B cell (primary cell): ENCODE data around the gene GFPT1. TPM values are rescaled to one million over a fixed set of nuclear protein-coding genes. Genes with fewer than 3 reads are reported as not detected.

ENCODE experiments used
- ATAC-seq: fragments of 200-7000 bp; cut with Tn5 transposase; one replicate; pipeline ENCODE4 v1.10.0; 2021; ENCODE audit warnings: low read depth, mild to moderate bottlenecking, moderate number of reproducible peaks, moderate library complexity
- CTCF ChIA-PET: fragments of 350-600 bp; sonication (Branson Sonifier 250); formaldehyde crosslinking; loops from one replicate; lab custom pipeline; 2021; ENCODE audit warnings: antibody characterized with exemption, inconsistent platforms; lab: Charles Lee
- POLR2A ChIA-PET: fragments of 350-600 bp; sonication (Branson Sonifier 250); formaldehyde crosslinking; loops from one replicate; lab custom pipeline; 2021; ENCODE audit warnings: antibody characterized with exemption; lab: Charles Lee
- DNase-seq: peaks from one replicate; pipeline ENCODE4 v3.0.0; 2013
- H2AFZ ChIP-seq: 2 replicates; pipeline ENCODE4 v1.6.1; 2012; ENCODE audit warnings: mild to moderate bottlenecking, low read depth, low read length; ENCODE audit not compliant: insufficient read depth, poor library complexity, severe bottlenecking
- H3K27ac ChIP-seq, 2 donors: 1 replicate in 1 of 2; 2 replicates in 1 of 2; pipeline ENCODE4 v1.5.1; 2012 to 2013; ENCODE audit warnings: low read length in 2 of 2, mild to moderate bottlenecking in 2 of 2, moderate library complexity in 1 of 2
- H3K27me3 ChIP-seq, 4 experiments: fragments of 200-600 bp in 1 of 4; sonication (generic) in 1 of 4; replicated peaks in 1 of 4; 1 replicate in 2 of 4; 2 replicates in 2 of 4; pipeline versions ENCODE4 v1.6.1 to v1.7.0; 2013 to 2016; ENCODE audit warnings: low read length in 3 of 4, mild to moderate bottlenecking in 2 of 4, mixed read lengths in 1 of 4, moderate library complexity in 1 of 4; ENCODE audit not compliant: insufficient read depth in 4 of 4, control insufficient read depth in 3 of 4; ENCODE audit errors: control extremely low read depth in 1 of 4
- H3K36me3 ChIP-seq, 2 experiments: replicated peaks in 1 of 2; 1 replicate in 1 of 2; 2 replicates in 1 of 2; pipeline versions ENCODE4 v1.6.1 to v1.7.1; 2013; ENCODE audit warnings: low read length in 1 of 2; ENCODE audit not compliant: insufficient read depth in 2 of 2, control insufficient read depth in 1 of 2; ENCODE audit errors: control extremely low read depth in 1 of 2, extremely low read depth in 1 of 2
- H3K4me1 ChIP-seq, 2 donors: fragments of 200-600 bp in 1 of 2; sonication (generic) in 1 of 2; 1 replicate in 1 of 2; 2 replicates in 1 of 2; pipeline versions ENCODE4 v1.5.1 to v1.6.1; 2013 to 2017; ENCODE audit warnings: low read length in 2 of 2; ENCODE audit not compliant: control insufficient read depth in 2 of 2, insufficient read depth in 2 of 2
- H3K4me2 ChIP-seq: replicated peaks from 2 replicates; pipeline ENCODE3; 2012; ENCODE audit warnings: mild to moderate bottlenecking, low read depth, low read length; ENCODE audit not compliant: poor library complexity, severe bottlenecking
- H3K4me3 ChIP-seq, 5 experiments: fragments of 200-600 bp in 1 of 5; sonication (generic) in 1 of 5; 1 replicate in 3 of 5; 2 replicates in 2 of 5; pipeline versions ENCODE4 v1.5.1 to v1.7.0; 2011 to 2016; ENCODE audit warnings: low read length in 4 of 5, mild to moderate bottlenecking in 4 of 5, low read depth in 2 of 5, control low read depth in 1 of 5, moderate library complexity in 1 of 5; ENCODE audit not compliant: insufficient read depth in 1 of 5; ENCODE audit errors: control extremely low read depth in 1 of 5, extremely low read depth in 1 of 5
- H3K79me2 ChIP-seq: fragments of 200-600 bp; sonication (generic); one replicate; pipeline ENCODE4 v1.6.0; 2016; ENCODE audit warnings: low read length; ENCODE audit not compliant: control insufficient read depth, insufficient read depth
- H3K9ac ChIP-seq: fragments of 200-600 bp; sonication (generic); 2 replicates; pipeline ENCODE4 v1.6.1; 2017; ENCODE audit warnings: mild to moderate bottlenecking, low read length, moderate library complexity
- H3K9me3 ChIP-seq, 3 donors: one replicate each; pipeline versions ENCODE4 v1.6.1 to v1.7.1; 2013; ENCODE audit warnings: low read length in 2 of 3; ENCODE audit not compliant: control insufficient read depth in 2 of 3, insufficient read depth in 1 of 3; ENCODE audit errors: control extremely low read depth in 1 of 3
- H4K20me1 ChIP-seq: 2 replicates; pipeline ENCODE4 v1.6.0; 2012; ENCODE audit warnings: mild to moderate bottlenecking, low read length; ENCODE audit not compliant: insufficient read depth, control insufficient read depth, poor library complexity, severe bottlenecking
- H3K27ac Mint-ChIP-seq: one replicate; pipeline ENCODE4 v1.8.0; 2021; ENCODE audit warnings: mixed read lengths
- H3K27me3 Mint-ChIP-seq: one replicate; pipeline ENCODE4 v1.8.0; 2021; ENCODE audit warnings: mixed read lengths
- H3K4me1 Mint-ChIP-seq: one replicate; pipeline ENCODE4 v1.8.0; 2021; ENCODE audit warnings: mixed read lengths
- H3K4me3 Mint-ChIP-seq: one replicate; pipeline ENCODE4 v1.8.0; 2021; ENCODE audit warnings: mixed read lengths
- H3K9me3 Mint-ChIP-seq: one replicate; pipeline ENCODE4 v1.8.0; 2022; ENCODE audit warnings: mixed read lengths; ENCODE audit not compliant: insufficient read depth
- EZH2 ChIP-seq: IDR thresholded peaks from 2 replicates; pipeline ENCODE4 v1.6.1; 2012; ENCODE audit warnings: borderline replicate concordance, low read depth, mild to moderate bottlenecking, moderate library complexity, low read length; ENCODE audit not compliant: insufficient read depth, poor library complexity, severe bottlenecking
- WGBS: methylation state at CpG from one replicate; pipeline ENCODE4 v1.1.5; 2013; ENCODE audit warnings: missing lambda C conversion rate; ENCODE audit not compliant: insufficient coverage; 5-methylcytosine and 5-hydroxymethylcytosine counted together
- intact Hi-C: fragments of 100-400 bp; cut with micrococcal nuclease; formaldehyde crosslinking; loops from one replicate; pipeline ENCODE4 v1.10.0; 2022
- polyA plus RNA-seq: library from polyadenylated mRNA; depleted of rRNA; stranded (reverse); fragments of >200 nt; gene quantifications from 2 replicates; pipeline ENCODE4 v1.2.3, GENCODE V29; 2012
- total RNA-seq, 2 donors: library from RNA; stranded (reverse); fragments of 120-200 nt in 1 of 2; gene quantifications; 1 replicate in 1 of 2; 2 replicates in 1 of 2; pipeline versions ENCODE4 v1.2.3 to v1.2.4, GENCODE V29; 2013 to 2022
- TF ChIP-seq, protein P1 (sequence below): fragments of 200-600 bp; IDR thresholded peaks from one replicate; pipeline ENCODE4 v1.8.0; 2022; ENCODE audit warnings: antibody characterized with exemption, mild to moderate bottlenecking

Gene GFPT1
- total and polyA plus RNA-seq, 2 donors (not counting 1 experiment from before 2014, with no cell fraction given): 2.8 to 18.1 TPM

DNA sequence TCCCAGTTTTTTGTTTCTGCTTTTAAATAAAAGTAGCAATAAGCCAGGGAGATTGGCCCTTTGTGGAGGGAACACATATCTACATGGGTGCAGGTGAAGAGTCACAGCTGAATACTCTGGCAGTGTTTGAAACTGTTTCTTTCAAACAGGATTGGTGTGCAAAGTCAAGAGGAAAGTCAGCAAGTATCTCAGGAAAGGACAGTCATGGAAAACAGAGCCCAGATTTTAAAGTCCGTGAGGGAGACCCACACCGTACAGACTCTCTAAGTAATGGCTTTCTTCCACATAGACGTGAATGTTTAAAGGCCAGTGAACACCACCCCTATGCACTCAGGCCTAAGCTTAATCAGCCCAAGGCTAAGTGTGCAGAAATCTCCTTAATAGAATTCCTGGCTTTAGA, 95.3 kb downstream of the GFPT1 start:
- no peak overlapping the region for H3K27ac ChIP-seq
- Mint-ChIP-seq H3K27ac (no peak overlapping the region), H3K27me3 (peaks cover 18% of the 10 kb centered on the region), H3K9me3 (no peaks in the 10 kb centered on the region), H3K4me1 (no peaks in the 10 kb centered on the region), H3K4me3 (no peak overlapping the region)
- no peaks in the 10 kb centered on the region for H3K79me2 ChIP-seq
- ATAC-seq (no peak), DNase-seq (no peak)
- no peak overlapping the region for H3K9ac ChIP-seq
- no peak for TF ChIP-seq EZH2
- TF ChIP-seq, protein P1, sequence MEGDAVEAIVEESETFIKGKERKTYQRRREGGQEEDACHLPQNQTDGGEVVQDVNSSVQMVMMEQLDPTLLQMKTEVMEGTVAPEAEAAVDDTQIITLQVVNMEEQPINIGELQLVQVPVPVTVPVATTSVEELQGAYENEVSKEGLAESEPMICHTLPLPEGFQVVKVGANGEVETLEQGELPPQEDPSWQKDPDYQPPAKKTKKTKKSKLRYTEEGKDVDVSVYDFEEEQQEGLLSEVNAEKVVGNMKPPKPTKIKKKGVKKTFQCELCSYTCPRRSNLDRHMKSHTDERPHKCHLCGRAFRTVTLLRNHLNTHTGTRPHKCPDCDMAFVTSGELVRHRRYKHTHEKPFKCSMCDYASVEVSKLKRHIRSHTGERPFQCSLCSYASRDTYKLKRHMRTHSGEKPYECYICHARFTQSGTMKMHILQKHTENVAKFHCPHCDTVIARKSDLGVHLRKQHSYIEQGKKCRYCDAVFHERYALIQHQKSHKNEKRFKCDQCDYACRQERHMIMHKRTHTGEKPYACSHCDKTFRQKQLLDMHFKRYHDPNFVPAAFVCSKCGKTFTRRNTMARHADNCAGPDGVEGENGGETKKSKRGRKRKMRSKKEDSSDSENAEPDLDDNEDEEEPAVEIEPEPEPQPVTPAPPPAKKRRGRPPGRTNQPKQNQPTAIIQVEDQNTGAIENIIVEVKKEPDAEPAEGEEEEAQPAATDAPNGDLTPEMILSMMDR: no peak
- ChIA-PET CTCF (no interaction called here), POLR2A (no interaction called here)
- H3K9me3 ChIP-seq: no peaks in the 10 kb centered on the region
- no peak overlapping the region for H3K4me2 ChIP-seq
- H4K20me1 ChIP-seq: no peaks in the 10 kb centered on the region
- intact Hi-C loops: no loop called here
- no peaks in the 10 kb centered on the region for H3K4me1 ChIP-seq
- H3K36me3 ChIP-seq: no peaks in the 10 kb centered on the region
- 95% methylated on average over 3 of the region's 3 CpGs for WGBS
- no peak overlapping the region for H3K4me3 ChIP-seq
- H3K27me3 ChIP-seq: no peaks in the 10 kb centered on the region
- no peak overlapping the region for H2AFZ ChIP-seq

- Histone ChIP-seq H2AFZ (no peak overlapping the region), H3K9ac (no peak overlapping the region), H3K27me3 (no peaks in the 10 kb centered on the region), H3K9me3 (no peaks in the 10 kb centered on the region), H3K4me2 (no peak overlapping the region), H3K4me1 (no peaks in the 10 kb centered on the region), H3K4me3 (no peak overlapping the region), H4K20me1 (no peaks in the 10 kb centered on the region), H3K36me3 (no peaks in the 10 kb centered on the region), H3K79me2 (no peaks in the 10 kb centered on the region), H3K27ac (no peak overlapping the region)
- TF ChIP-seq, protein P1: no peak
- TF ChIP-seq EZH2: no peak
- Mint-ChIP-seq H3K4me1 (no peaks in the 10 kb centered on the region), H3K27me3 (peaks cover 18% of the 10 kb centered on the region), H3K27ac (no peak overlapping the region), H3K4me3 (no peak overlapping the region), H3K9me3 (no peaks in the 10 kb centered on the region)
- intact Hi-C loops: no loop called here
- CTCF ChIA-PET: no interaction called here
- DNase-seq (no peak), ATAC-seq (no peak)
- POLR2A ChIA-PET: no interaction called here
Observed at GRCh38 chr2:69291004-69291650, 95.9 kb downstream of the GFPT1 start.
